ENCODE data around the gene TOX3. TPM values are rescaled to one million over a fixed set of nuclear protein-coding genes. Genes with fewer than 3 reads are reported as not detected.
A peak's percentile ranks its signal among the peaks of the same experiment; 100 is the strongest.

The TOX3 gene
- total and polyA plus RNA-seq, 2 of the 13 experiments (the other 11 are each of a cell fraction or from before 2014, with no cell fraction given), result 14.5 to 98.6 TPM

DNA sequence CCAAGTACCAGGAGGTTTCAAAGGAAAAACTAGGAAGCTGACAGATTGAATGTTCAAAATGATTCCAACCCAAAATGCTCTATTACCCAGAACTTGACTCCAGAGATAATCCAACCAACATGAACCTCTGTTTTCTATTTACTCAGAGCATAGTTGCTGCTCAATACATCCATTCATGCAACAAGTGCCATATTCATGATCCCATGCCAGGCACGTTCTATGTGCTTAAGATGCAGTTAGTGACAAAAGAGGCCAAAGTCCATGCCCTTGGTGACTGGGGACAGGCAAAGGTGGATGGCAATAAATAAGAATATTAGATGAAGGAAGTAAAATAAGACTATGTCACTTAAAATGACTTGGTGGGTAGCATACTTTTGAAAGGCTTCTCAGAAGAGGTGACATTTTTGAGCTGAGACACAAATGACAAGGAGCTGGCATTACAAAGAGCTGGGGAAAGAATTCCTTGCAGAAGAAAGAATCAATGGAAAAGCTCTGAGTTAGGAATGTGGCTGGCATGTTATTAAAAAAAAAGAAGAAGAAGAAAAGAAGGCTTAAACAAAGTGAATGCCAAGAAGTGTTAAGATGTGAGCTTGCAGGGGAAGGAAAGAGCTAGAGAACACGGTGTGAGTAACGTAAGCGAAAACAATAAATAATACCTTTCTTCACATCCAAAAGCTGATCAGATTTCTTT is 34.5 kb downstream of the TOX3 start (continued):
- TF ChIP-seq ZNF383 (CRISPR knock-in tag; IDR thresholded peaks at IDR 0.05; ENCODE audit: borderline replicate concordance) (no peak), JARID2 (CRISPR knock-in tag; IDR thresholded peaks at IDR 0.05; ENCODE audit: insufficient replicate concordance) (no peak), ZNF878 (CRISPR knock-in tag; IDR thresholded peaks at IDR 0.05) (no peak), ZSCAN21 (CRISPR knock-in tag; IDR thresholded peaks at IDR 0.05; ENCODE audit: borderline replicate concordance) (no peak), STAT5B (CRISPR knock-in tag; IDR thresholded peaks at IDR 0.05) (no peak)
- TF ChIP-seq, protein P1, sequence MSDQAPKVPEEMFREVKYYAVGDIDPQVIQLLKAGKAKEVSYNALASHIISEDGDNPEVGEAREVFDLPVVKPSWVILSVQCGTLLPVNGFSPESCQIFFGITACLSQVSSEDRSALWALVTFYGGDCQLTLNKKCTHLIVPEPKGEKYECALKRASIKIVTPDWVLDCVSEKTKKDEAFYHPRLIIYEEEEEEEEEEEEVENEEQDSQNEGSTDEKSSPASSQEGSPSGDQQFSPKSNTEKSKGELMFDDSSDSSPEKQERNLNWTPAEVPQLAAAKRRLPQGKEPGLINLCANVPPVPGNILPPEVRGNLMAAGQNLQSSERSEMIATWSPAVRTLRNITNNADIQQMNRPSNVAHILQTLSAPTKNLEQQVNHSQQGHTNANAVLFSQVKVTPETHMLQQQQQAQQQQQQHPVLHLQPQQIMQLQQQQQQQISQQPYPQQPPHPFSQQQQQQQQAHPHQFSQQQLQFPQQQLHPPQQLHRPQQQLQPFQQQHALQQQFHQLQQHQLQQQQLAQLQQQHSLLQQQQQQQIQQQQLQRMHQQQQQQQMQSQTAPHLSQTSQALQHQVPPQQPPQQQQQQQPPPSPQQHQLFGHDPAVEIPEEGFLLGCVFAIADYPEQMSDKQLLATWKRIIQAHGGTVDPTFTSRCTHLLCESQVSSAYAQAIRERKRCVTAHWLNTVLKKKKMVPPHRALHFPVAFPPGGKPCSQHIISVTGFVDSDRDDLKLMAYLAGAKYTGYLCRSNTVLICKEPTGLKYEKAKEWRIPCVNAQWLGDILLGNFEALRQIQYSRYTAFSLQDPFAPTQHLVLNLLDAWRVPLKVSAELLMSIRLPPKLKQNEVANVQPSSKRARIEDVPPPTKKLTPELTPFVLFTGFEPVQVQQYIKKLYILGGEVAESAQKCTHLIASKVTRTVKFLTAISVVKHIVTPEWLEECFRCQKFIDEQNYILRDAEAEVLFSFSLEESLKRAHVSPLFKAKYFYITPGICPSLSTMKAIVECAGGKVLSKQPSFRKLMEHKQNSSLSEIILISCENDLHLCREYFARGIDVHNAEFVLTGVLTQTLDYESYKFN (CRISPR knock-in tag; conservative IDR thresholded peaks at IDR 0.05), result peak; percentile 36; the same call in 1 of the 2 replicates

DNA sequence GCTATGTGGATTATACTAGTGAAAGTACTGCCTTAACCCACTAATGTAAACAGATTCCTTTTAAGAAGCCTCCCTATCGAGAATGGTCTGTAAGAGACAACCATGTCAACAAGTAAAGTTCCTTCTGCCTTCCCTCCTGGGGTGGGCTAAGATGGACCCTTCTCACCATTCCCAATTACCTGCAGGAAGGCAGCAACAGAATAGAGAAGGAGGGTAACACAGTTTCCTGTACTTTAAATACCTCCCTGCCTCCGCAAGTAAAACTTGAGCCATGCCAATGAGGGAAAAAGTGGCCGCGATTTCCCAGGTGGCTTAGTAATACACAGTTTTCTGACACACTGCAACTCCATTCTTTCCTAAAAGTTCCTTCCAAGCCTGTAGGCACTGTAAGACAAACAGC is 45.2 kb downstream of the TOX3 start:
- ATAC-seq, result no peak
- CTCF ChIA-PET (ENCODE audit: low intra/inter-chr PET ratio, low total read pairs), result no interaction called here
- TF ChIP-seq, protein P2, sequence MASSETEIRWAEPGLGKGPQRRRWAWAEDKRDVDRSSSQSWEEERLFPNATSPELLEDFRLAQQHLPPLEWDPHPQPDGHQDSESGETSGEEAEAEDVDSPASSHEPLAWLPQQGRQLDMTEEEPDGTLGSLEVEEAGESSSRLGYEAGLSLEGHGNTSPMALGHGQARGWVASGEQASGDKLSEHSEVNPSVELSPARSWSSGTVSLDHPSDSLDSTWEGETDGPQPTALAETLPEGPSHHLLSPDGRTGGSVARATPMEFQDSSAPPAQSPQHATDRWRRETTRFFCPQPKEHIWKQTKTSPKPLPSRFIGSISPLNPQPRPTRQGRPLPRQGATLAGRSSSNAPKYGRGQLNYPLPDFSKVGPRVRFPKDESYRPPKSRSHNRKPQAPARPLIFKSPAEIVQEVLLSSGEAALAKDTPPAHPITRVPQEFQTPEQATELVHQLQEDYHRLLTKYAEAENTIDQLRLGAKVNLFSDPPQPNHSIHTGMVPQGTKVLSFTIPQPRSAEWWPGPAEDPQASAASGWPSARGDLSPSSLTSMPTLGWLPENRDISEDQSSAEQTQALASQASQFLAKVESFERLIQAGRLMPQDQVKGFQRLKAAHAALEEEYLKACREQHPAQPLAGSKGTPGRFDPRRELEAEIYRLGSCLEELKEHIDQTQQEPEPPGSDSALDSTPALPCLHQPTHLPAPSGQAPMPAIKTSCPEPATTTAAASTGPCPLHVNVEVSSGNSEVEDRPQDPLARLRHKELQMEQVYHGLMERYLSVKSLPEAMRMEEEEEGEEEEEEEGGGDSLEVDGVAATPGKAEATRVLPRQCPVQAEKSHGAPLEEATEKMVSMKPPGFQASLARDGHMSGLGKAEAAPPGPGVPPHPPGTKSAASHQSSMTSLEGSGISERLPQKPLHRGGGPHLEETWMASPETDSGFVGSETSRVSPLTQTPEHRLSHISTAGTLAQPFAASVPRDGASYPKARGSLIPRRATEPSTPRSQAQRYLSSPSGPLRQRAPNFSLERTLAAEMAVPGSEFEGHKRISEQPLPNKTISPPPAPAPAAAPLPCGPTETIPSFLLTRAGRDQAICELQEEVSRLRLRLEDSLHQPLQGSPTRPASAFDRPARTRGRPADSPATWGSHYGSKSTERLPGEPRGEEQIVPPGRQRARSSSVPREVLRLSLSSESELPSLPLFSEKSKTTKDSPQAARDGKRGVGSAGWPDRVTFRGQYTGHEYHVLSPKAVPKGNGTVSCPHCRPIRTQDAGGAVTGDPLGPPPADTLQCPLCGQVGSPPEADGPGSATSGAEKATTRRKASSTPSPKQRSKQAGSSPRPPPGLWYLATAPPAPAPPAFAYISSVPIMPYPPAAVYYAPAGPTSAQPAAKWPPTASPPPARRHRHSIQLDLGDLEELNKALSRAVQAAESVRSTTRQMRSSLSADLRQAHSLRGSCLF (CRISPR knock-in tag; IDR thresholded peaks at IDR 0.05; ENCODE audit: borderline replicate concordance), result no peak
- TF ChIP-seq NFE2L1 (CRISPR knock-in tag; IDR thresholded peaks at IDR 0.05; ENCODE audit: borderline replicate concordance), result no peak
- TF ChIP-seq, protein P3, sequence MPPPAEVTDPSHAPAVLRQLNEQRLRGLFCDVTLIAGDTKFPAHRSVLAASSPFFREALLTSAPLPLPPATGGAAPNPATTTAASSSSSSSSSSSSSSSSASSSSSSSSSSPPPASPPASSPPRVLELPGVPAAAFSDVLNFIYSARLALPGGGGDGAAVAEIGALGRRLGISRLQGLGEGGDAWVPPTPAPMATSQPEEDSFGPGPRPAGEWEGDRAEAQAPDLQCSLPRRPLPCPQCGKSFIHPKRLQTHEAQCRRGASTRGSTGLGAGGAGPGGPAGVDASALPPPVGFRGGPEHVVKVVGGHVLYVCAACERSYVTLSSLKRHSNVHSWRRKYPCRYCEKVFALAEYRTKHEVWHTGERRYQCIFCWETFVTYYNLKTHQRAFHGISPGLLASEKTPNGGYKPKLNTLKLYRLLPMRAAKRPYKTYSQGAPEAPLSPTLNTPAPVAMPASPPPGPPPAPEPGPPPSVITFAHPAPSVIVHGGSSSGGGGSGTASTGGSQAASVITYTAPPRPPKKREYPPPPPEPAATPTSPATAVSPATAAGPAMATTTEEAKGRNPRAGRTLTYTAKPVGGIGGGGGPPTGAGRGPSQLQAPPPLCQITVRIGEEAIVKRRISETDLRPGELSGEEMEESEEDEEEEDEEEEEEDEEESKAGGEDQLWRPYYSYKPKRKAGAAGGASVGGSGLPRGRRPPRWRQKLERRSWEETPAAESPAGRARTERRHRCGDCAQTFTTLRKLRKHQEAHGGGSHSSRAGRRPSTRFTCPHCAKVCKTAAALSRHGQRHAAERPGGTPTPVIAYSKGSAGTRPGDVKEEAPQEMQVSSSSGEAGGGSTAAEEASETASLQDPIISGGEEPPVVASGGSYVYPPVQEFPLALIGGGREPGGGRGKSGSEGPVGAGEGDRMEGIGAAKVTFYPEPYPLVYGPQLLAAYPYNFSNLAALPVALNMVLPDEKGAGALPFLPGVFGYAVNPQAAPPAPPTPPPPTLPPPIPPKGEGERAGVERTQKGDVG (CRISPR knock-in tag; IDR thresholded peaks at IDR 0.05; ENCODE audit: borderline replicate concordance), result no peak

More for the DNA sequence above, 45.2 kb downstream of the TOX3 start:
- H3K9ac ChIP-seq (ENCODE audit: insufficient read depth, low read depth, low read length), result no peak overlapping the region
- FAIRE-seq, result no peak
- H3K36me3 ChIP-seq (replicated peaks in 1 of 2; ENCODE audit: control insufficient read depth in 1 of 2, insufficient read depth in 2 of 2, low read length in 2 of 2), result peaks cover 0 to 10% of the 10 kb centered on the region in 2 experiments; a peak in 3 of 5 replicates
- no peak overlapping the region for H3K4me3 ChIP-seq (replicated peaks in 1 of 3; ENCODE audit: insufficient read depth in 1 of 3, low read depth in 2 of 3, low read length in 3 of 3)
- H3K79me2 ChIP-seq (ENCODE audit: insufficient read depth, low read length), result peaks cover 95% of the 10 kb centered on the region
- no peak for DNase-seq (ENCODE audit: low spot score)
- H3K27me3 ChIP-seq (ENCODE audit: control insufficient read depth in 1 of 2, insufficient read depth in 2 of 2, low read length in 2 of 2), result no peaks in the 10 kb centered on the region
- no peak overlapping the region for H2AFZ ChIP-seq (ENCODE audit: low read length)
- no TSS peak for BruUV-seq (replicated peaks)
- POLR2A ChIA-PET, result interaction anchor here (1.1 to 1.3 kb wide), 2 partner anchors 9 to 11 kb away, joined by 3 read pairs; no protein-coding TSS in a partner anchor
- 96% methylated on average over 4 of the region's 4 CpGs for WGBS (ENCODE audit: low lambda C conversion rate)
- H3K4me1 ChIP-seq (ENCODE audit: insufficient read depth, low read length), result peaks cover 67% of the 10 kb centered on the region
- H3K9me3 ChIP-seq (ENCODE audit: low read length), result no peaks in the 10 kb centered on the region
- no peak overlapping the region for H3K4me2 ChIP-seq (ENCODE audit: low read depth, low read length)
- H4K20me1 ChIP-seq (ENCODE audit: insufficient read depth, low read length), result peaks cover 5% of the 10 kb centered on the region; the same call in 1 of the 2 replicates
- peak overlapping the region; percentile 12 for H3K27ac ChIP-seq (ENCODE audit: extremely low read length, insufficient read depth, low read length)
- intact Hi-C loops (cut with micrococcal nuclease; ENCODE audit: unreplicated experiment) (no loop called here), in situ Hi-C loops (cut with HindIII; ENCODE audit: extremely low pct_ligation_motif_present, low pct_unique_long_range_greater_than_20kb) (no loop called here)
